CD4-positive, alpha-beta T cell treated with Interleukin-10 for 1 hour (primary cell): ENCODE measurements around the gene WDR91.
"Not testable (repeated sequence)": the region's sequence is repeated elsewhere in the genome, so short reads cannot be mapped to it uniquely, and the experiment has no call there.

Experiments
- DNase-seq: peaks from one replicate; pipeline ENCODE4 v3.0.0-alpha.2; 2020

WDR91 gene

DNA sequence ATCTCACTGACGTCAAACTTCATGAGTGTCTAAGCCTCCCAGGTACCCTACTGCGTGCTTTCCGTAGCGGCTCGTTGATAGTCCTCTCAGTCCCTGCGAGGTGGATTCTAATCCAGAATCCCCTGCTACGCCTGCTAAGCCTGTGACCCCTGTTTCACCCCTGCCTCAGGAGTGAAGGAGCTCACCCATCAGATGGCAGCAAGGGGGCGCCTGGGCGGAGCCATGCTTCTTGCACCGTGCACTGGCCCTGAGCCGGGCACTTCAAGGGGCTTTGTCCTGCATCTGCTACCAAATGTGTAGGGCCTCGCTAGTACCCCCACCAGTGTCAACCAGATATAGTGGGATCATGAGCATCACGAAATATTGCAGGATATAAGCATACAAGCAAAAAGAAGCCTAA is 21.4 kb upstream of the WDR91 start:
- DNase-seq, result no peak

DNA sequence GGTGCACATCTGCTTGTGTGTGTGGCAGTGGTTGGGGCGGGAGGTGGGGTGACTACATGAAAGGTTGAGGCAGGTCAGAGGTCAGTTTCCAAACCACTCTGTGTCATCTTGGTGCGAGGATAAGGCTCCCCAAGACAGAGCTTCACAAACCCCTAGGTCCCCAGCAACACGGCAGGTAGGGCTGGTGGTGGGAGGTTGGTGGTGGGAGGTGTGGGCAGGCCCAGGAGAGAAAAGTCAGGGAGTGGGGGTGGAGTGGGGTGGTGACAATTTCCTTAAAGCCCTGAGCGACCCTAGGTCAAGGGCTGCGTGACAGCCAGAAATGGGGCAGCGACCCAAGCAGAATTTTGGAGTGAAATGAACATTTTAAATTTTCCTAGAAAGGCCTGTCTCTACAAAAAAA is 20.8 kb upstream of the WDR91 start:
- no peak for DNase-seq

DNA sequence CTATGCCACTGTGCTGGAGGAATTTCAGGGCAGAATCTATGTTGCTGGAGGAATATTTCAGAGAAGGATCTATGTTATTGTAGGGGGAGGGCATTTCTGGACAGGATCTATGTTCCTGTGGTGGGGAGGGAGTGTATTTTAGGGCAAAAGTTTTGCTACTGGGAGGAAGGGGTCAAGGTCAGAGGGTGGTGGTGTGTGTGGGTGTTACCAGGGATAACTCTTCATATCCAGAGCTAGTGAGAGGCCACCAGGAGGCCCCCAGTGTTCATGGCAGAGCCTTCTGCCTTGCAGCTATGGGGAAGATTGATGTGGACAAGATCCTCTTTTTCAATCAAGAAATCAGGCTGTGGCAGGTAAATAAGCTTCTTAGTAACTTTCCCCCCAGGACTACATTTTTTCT is 20.4 kb upstream of the WDR91 start:
- DNase-seq, result no peak

- no peak for DNase-seq
Measured at GRCh38 chr7:135224027-135224426, 12.7 kb upstream of the WDR91 start.

DNA sequence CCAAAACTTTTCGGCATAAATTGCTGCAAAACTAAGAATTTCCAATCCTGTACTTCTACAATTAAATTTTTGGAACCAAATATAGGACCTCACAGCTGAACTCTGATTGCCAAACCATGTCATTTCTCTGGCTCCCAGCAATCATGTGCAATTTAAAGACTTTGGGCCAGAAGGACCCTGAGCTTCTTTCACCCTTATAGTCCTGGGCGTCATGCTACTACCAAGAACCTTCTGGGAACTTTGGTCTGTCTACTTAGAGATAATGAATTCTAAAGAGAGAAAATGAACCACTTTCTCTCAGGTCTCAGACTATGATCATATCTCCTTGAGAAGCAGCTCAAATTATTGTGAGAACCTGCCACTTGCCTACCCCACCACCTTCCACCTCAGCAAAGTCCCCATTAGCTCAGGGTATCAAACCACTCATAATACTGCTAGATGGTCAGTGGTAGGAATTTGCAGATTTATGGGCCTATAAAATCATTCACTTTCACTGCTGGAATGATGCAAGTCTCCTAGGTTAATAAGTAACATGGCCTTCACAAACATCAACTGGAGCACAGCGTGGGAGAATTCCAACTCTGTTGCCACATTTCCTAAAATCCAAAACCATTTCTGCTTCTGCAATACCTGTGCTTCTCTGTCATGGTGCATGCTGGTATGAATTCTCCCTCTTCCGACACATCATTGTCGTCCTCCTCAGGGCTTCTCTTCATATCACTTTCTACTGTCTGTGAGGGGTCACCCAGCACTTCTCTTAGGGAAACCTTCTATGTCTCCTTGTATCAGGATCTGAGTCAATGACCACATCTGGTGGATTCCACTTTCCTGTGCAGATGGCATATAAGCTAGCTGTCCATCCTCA is 6.6 kb upstream of the WDR91 start:
- DNase-seq, result no peak

DNA sequence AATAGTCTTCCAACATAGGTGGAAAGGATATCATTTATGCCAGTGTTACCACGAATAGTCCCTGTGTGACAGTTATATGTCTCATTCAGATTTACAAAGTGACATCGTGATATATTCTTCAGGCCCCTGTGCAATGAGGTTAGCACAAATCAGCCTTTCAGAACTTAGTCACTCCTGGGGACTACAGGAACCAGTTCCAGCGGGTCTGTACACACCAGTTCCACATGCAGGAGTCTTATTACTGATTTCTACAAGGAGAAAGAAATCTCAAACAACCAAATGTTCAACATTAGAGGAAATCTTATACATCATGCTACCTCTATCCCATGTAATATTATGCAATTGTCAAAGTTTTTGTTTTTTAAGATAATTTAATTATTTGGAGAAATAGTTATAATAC is 4.4 kb upstream of the WDR91 start:
- DNase-seq, result no peak

- DNase-seq, result no peak
Measured at GRCh38 chr7:135215180-135215579, 3.9 kb upstream of the WDR91 start.

GRCh38 chr7:135213831-135214230 is 2.5 kb upstream of the WDR91 start:
- DNase-seq, result no peak

DNA sequence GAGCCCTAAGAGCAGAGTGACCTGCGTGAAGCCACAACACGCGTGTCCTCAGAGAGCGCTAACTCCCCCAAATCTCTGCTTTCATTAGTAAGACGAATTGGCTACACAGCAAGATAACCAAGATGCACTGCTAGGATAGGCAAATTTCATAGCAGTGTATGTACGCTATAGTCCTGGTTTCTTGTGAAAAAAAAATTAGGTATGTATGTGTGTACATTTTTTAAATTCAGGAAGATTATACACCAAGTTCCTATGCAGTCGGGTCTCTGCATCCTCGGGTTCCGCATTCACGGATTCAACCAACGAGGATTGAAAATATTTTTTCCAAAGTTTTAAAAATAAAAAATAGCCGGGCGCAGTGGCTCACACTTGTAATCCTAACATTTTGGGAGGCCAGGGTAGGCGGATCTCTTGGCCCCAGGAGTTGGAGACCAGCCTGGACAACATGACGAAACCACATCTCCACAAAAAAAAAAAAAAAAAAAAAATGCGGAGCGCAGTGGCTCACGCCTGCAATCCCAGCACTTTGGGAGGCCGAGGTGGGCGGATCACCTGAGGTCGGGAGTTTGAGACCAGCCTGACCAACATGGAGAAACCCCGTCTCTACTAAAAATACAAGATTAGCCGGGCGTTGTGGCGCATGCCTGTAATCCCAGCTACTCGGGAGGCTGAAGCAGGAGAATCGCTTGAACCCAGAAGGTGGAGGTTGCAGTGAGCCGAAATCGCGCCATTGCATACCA is 790 bp upstream of the WDR91 start:
- not testable (repeated sequence) for DNase-seq

GRCh38 chr7:135210888-135211178 is 493 bp downstream of the WDR91 start:
- no peak for DNase-seq

DNA sequence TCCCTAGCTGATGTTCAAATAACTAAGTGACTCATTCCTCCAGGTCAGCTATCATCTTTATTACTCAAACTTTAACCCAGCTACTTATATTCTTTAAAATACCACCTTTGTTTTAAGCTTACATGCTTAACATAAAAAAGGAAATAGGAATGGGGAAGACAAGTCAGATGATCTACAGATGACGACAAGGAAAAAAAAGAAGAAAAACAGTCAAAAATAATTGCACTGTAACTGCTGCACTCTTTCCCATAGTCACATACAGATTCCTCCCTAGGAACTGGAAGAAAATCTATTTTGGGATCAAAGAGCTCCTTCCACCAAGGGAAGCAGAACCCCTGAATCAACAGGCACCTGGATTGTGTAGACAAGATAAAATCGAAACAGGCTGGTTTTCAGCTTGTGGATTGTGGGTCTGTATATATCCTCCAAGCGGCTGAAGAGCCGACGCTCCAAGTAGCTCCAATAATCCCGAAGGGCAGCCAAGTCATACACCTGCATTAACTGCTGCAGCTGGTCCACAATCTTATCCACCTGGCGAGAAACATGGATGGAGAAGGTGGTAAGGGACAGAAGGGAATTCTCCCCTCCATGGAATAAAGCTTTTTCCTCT is 2.0 kb downstream of the WDR91 start:
- no peak for DNase-seq

GRCh38 chr7:135208102-135208793 is 3.1 kb downstream of the WDR91 start:
- DNase-seq, result no peak

- no peak for DNase-seq
Measured at GRCh38 chr7:135207406-135208101, 3.8 kb downstream of the WDR91 start.

- no peak for DNase-seq
Measured at GRCh38 chr7:135206941-135207391, 4.4 kb downstream of the WDR91 start.

- no peak for DNase-seq
Measured at GRCh38 chr7:135205850-135206249, 5.5 kb downstream of the WDR91 start.

GRCh38 chr7:135204876-135205275 is 6.5 kb downstream of the WDR91 start:
- no peak for DNase-seq

GRCh38 chr7:135204341-135204749 is 7.0 kb downstream of the WDR91 start:
- no peak for DNase-seq

DNA sequence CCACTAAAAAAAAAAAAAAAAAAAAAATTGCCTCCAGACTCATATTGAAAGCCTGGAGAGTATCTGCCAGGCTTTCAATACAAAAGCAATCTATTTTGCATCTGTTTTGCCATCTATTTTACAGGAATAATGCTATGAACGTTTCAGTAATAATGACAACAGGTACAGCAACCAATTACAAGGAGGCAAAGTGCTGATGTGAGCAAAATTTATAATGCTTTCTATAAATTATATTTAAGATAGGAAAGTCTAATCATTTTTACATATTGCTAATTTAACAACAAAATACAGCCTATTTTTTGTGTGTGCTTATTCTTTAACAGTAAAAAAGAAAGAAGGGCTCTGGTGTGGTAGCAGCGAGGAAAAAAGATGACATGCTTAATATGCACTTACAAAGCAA is 10.0 kb downstream of the WDR91 start:
- no peak for DNase-seq

GRCh38 chr7:135200821-135201331 is 10.4 kb downstream of the WDR91 start:
- no peak for DNase-seq

GRCh38 chr7:135199439-135199838 is 11.9 kb downstream of the WDR91 start:
- DNase-seq, result no peak

DNA sequence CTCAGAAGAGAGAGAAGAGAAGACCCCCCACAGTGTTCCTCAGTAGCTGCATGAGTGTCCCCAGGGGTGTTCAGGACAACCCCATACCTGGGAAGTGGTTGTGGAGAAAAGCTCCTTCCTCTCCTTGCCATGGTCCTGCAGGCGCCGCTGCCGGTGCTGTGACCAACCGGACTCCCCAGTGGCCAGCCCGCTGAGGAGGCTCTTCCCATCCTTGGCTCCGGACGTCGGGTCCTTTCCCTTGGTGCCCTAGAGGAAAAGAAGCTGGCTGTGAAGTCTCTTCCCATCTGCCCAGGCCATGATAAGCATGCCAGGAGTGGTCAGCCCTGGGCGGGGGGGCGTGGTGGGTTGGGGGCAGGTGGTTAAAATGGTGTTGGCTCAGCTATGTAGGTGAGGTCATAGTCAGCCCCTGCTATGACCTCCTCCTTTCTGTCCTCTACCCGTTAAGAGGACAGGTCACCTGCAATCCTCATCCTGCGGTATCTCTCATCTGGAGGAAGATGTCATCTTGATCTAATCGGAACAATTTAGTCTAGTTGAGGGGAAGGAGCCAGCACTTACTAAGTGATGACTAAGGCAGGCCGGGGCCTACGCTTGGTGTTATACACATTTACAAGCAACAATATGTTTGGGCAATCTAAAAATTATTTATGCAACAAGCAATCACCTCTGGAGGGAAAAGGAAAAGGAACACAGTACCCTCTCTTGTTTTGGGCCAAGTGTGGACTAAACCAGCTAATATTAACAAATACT is 13.2 kb downstream of the WDR91 start:
- no peak for DNase-seq

- DNase-seq, result no peak
Measured at GRCh38 chr7:135197343-135197742, 14.0 kb downstream of the WDR91 start.
